ENCODE data around the gene ADGRG7.
A peak's percentile ranks its signal among the peaks of the same experiment; 100 is the strongest.
"Not testable (repeated sequence)": the region's sequence is repeated elsewhere in the genome, so short reads cannot be mapped to it uniquely, and the experiment has no call there.

Gene ADGRG7

GRCh38 chr3:100650651-100651619 is 41.5 kb downstream of the ADGRG7 start:
- DNase-seq = no peak

DNA sequence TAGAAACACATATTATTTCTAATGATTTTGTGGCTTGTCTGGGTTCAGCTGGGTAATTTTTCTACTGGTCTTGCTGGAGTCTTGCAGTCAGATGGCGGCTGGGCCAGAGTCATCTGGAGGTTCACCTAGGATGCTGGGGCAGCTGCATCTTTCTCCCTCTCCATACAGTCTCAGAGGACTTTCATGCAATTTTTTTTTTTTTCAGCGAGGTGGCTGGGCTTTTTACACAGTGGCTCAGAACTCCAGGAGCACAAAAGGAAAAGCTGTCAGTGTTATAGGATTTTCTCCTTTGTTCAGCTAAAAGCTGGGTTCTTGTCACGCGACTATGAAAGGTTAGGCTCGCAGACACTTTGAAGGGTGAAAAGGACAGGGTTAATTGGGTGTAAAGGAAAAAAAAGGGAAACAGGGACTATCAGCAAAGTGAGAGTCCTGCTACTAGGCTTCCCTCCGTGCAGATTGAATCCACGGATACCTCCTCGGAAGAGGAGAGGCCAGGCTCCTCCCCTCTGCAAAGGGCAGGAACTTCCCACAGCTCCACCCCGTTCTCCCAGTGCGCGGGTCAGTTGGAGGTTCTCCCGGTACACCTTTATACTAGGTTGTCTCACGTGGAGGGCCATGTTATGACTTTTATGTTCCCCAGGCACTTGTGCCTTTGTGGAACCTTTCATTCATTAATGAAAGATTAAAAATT is 44.3 kb downstream of the ADGRG7 start:
- no peak for DNase-seq

DNA sequence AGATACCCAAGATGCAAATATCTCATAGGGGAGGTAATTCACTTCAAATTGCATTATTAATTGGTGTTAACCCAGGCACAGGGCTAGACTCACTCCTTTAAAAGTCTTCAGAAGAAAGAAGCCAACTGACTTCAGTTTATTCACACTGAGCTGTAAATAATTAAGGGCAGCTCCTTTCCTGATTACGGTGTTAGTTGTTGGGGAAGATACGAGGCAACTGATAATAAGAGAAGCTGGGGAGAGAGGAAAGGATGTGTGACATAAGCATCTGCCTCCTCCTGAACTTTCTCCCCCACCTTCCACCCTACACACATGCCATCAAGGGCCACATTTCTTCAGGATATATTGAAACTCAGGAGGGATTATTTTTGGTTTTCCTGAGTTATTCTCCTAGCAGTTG is 47.5 kb downstream of the ADGRG7 start:
- DNase-seq = no peak

DNA sequence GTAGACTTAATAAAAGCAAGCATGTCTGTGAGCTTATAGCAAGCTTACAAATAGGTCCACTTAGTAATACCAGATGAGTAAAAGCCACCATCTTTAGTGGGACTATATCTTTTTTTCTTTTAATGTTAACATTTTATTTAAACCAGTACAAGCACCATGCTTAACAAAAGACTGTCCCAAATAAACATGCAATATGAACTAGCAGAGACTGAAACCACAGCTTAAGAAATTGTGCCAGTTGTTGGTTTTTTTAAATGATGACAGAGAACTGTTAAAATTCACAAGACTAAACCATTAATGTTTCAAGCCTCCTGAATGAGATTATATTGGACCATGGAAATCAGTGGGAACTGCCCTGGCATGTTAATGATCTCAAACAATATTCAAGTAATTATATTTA is 51.9 kb downstream of the ADGRG7 start:
- not testable (repeated sequence) for DNase-seq

DNA sequence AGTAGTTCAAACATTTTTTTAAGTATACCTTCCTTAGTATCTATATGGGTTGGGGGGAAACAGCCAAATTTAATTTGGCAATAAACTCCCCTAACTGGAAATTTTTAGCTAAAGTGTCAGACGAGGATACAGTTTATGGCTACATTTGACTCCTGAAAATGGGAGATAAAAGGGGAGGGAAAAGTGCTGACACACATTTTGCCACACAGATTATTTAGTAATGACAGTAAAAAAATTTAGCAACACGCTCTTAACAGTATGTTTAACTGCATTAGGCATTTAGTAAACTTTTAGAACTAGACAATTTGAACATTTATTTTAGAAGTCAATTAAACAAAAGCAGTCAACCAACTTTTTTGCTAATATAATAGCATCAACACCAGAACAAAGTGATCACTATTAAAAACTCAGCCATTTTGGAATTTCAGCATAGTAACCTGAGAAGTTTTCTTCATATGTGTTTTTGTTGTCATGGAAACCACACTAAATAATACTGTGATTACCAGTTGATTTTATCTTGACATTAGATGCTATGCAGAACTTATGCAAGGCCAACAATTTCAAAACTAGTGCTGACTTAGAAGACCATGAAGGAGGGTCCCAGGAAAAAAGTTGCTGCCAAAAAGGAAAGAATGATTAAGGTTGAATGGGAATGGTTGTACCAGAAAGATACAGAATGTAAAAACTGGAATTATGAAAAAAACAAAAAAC is 52.9 kb downstream of the ADGRG7 start:
- no peak for DNase-seq

DNA sequence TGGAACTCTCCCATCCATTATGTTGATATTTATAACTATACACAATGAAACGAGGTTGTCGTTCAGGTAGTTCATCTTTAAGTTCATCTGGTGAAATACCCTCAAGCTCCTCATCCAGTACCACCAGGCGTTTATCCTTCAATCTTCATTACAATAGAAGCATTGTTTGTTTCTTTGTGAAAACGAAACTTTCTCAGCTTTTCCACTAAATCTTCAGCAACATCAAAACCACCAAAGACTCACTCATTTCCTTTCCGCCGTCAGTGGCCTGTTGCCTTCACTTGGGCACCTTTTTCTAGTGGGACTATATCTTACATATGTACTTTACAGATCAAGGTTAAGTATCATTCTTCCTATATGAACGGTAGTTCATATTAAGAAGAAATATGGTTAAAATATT is 55.8 kb downstream of the ADGRG7 start:
- peak; percentile 38 for DNase-seq

DNA sequence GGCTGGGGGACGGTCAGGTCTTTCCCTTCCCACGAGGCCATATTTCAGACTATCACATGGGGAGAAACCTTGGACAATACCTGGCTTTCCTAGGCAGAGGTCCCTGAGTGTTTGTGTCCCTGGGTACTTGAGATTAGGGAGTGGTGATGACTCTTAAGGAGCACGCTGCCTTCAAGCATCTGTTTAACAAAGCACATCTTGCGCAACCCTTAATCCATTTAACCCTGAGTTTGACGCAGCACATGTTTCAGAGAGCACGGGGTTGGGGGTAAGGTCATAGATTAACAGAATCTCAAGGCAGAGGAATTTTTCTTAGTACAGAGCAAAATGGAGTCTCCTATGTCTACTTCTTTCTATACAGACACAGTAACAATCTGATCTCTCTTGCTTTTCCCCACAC is 57.3 kb downstream of the ADGRG7 start:
- DNase-seq = not testable (repeated sequence)

GRCh38 chr3:100667316-100667715 is 57.9 kb downstream of the ADGRG7 start:
- not testable (repeated sequence) for DNase-seq

GRCh38 chr3:100670995-100671394 is 61.6 kb downstream of the ADGRG7 start:
- DNase-seq = not testable (repeated sequence)

DNA sequence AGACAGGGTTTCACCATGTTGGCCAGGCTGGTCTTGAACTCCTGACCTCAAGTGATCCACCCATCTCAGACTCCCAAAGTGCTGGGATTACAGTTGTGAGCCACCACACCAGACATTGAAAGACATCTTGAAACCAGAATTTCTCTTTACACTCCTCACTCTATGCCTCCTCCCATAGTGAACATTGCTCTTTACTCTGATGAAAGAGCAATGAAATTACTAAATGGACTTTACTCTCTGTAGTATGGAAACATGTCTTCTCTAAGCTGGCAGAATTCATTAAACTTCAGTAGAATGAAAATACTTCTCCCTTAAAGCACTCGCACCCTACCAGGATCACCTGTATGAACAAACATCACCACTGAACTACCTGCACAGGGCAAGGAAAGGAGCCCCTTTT is 72.1 kb downstream of the ADGRG7 start:
- no peak for DNase-seq

DNA sequence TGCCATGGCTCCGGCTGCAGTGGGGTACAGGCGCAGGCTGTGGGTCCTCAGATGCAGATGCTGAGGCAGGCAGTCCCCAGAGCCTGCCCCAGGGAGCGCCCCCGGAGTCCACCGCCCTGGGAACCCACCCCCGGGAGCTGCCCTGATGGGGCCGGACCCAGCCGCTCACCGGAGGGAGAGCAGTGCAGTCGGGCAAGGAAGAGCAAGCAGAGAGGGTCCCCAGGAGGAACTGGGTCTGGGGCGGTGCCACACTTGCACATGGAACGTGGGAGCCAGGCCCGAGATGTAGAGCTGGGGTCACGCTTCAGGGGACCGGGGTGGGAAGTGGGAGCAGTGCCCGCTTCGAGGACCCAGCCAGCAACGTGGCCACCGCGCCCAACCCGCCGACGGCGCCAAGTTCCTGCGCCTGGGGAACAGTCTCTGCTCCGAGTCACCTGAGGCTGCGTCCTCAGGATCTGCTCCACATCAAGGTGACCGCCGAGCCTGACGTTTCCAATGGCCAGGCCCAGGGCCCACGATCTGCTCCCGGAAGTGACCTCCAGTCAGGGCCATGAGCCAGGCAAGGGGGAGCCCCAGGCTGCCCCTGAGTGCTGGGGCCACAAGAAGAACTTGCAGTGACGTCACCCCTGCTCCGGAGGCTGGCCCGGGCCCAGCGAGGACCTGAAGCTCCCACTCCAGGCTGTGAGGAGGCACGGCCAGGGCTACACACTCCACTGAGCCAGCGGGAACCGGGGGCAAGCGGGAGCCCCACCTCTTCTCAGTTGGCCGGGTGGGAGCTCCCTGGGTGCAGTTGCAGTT is 72.9 kb downstream of the ADGRG7 start:
- DNase-seq = no peak

- no peak for DNase-seq
Observed at GRCh38 chr3:100682854-100683760, 73.7 kb downstream of the ADGRG7 start.

DNA sequence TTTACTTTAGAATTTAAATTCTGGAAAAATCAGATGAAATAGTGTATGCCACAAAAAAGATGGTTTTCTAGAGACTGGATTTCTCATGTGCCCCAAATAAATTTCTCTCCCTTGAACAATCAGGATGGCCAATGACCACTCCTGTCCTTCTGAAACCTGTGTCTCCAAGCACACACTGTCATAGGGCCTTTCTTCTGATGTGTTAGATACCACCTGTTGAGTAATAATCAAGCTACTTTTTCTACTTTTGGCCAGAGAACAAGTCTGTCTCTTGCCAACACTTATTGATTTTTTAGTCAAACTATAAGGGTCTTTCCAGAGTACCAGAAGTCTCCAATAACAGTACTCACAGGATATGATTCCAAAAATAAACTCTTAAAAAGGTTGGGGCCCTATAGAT is 83.8 kb downstream of the ADGRG7 start:
- no peak for DNase-seq

GRCh38 chr3:100695696-100696095 is 86.3 kb downstream of the ADGRG7 start:
- DNase-seq = no peak

- no peak for DNase-seq
Observed at GRCh38 chr3:100696161-100696560, 86.8 kb downstream of the ADGRG7 start.

- no peak for DNase-seq
Observed at GRCh38 chr3:100697172-100697571, 87.8 kb downstream of the ADGRG7 start.

DNA sequence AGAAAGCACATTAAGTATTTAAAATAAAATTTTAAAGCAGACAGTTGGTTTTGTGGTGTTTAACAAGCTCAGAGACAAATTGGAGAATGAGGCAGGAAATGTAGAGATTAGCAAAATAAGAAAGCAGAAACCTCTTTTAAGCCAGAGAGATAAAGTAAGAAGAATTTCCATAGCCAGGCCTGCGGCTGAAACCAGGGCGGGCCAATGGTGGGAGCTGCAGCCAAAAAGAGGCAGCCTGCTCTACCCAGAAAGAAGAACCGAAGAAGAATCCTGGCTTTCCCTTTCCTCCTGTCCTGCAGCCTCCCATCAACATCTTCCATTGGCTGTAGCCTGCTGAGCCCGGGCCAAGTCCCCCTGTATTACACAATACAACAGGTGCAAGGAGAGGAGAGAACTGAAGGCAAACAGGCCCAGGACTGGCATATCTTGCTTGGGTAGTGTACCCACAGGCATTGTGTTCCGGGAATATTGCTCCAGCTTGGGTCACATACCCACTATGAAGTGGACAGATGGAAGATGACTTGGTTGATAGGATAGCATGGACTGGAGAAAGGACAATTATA is 88.4 kb downstream of the ADGRG7 start:
- no peak for DNase-seq

DNA sequence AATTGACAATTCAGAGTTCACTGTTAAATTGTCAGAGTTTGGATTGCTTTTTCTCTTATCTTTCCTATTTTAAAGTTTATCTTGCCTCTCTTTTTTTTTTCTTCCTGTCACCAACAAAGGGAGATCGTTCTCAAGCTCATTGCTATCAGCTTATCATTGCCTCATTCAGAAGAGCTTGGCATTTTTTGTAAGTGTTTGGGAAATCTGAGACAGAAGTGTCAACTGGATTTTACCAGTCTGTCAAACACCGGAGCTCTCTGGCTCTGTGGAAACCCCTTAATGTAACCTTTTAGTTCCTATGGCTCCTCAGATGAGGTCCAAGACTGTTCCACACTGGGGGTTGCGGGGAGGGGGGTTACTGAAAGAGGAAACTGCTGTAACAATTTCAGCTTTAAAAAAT is 89.3 kb downstream of the ADGRG7 start:
- DNase-seq = no peak

DNA sequence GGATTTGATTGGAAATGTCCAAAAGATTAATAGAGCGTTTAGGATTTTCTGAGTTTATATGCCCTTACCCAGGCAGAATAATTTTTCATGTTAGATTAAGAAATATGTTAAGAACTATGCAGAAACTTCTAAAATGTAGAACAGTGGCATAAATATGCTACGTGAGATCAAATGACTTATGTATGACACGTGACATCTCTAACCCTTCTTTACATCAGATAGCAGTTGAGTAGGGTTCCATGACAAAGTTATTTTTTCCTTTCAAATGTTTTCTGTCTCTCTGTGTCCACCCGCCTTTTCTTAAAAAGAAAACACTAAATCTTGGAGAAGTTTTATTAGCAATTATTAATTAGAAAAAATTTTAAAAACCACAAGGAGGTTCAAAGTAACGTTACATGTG is 91.3 kb downstream of the ADGRG7 start:
- DNase-seq = no peak

DNA sequence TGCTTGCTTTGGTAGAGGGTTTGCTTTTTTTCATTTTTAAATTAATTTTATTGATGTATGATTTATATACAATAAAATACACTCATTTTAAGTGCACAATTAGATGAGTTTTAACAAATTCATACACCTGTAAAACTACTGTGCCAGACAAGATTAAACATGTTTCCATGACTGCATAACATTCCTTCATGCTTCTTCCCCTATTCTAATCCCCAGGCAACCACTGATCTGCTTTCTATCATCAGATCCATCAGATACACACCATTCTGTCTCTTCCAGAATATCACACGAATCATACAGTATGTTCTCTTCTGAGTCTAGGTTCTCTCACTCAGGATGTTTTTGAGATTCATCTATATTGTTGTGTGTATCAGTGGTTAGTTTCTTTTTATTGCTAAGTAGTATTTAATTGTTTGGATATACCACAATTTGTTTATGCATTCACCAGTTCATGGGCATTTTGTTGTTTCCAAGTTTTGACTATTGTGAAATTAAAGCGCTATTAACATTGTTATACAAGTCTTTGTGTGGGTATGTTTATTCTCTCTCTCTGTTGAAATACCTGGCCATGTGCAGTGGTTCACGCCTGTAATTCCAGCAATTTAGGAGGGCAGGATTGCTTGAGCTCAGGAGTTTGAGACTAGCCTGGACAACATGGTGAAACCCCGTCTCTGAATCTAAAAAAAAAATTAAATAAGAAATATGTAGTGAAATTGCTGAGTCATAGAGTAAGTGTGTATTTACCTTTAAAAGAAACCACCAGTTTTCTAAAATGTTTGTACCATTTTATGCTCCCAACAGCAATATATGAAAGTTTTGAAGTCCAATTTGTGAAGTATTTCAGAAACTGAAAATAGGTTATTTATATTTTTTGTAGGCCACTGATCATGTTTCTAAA is 92.9 kb downstream of the ADGRG7 start:
- no peak for DNase-seq
